GM15510 (cell line): Measurements from ENCODE around the gene C11orf98.

Experiments
- POLR2A ChIP-seq: IDR thresholded peaks from 3 replicates; pipeline ENCODE4 v1.6.1; 2011; ENCODE audit warnings: borderline replicate concordance; ENCODE audit not compliant: insufficient read length; ENCODE audit errors: extremely low read depth

C11orf98 gene

DNA sequence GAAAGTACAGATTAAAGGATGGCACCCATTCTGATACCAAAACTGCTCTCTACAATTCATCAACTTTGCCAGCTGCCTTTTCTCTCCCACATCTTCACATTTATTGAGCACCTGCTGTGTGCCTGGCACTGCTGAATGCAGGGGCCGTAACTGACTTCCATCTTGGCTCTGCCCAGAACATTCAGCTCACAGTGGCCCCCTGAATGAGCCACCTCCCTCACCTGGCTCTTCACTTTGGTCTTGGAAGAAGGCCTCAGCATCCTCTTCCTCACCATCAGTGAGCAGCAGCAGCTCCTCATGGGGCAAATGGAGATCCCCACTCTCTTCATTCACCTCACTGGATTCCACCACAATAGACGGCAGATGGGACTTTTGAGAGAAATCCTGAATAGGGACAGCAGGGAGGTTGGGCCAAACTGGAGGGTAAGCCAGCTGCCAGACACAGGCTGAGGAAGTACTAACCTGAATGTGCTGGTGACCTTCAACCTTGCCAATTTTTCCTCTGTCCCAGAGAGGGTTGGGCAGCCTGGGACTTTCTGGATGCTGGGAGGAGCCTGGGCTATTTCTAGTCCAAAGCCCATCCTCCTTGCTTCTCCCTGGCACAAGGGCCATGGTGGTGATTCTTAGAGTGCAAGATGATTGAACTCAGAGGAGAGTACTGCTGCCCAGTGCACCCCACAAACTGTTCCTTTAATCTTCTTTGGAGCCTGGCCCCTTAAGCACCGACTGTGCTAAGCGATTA lies 4.6 kb upstream of the C11orf98 start:
- peak; percentile 5 for TF ChIP-seq POLR2A

GRCh38 chr11:62667460-62667859 lies 2.5 kb upstream of the C11orf98 start:
- no peak for TF ChIP-seq POLR2A

DNA sequence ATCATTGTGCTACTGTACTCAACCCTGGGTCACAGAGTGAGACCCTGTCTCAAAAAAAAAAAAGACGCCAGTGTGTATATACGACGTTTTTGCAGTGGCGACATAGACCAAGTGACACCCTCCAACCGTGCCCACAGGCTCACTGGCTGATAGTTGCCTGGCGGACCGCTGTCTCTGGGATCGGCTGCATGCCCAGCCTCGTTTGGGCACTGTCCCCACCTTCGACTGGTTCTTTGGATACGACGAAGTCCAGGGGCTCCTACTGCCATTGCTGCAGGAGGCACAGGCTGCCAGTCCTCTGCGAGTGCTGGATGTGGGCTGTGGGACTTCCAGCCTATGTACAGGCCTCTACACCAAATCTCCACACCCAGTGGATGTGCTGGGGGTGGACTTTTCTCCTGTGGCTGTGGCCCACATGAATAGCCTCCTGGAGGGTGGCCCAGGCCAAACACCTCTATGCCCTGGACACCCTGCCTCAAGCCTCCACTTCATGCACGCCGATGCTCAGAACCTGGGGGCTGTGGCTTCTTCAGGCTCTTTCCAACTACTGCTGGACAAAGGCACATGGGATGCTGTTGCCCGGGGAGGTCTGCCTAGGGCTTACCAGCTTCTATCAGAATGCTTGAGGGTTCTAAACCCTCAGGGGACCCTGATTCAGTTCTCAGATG lies 1.4 kb upstream of the C11orf98 start:
- peak; percentile 38 for TF ChIP-seq POLR2A

GRCh38 chr11:62665599-62666258 lies 719 bp upstream of the C11orf98 start:
- peak; percentile 9 for TF ChIP-seq POLR2A

DNA sequence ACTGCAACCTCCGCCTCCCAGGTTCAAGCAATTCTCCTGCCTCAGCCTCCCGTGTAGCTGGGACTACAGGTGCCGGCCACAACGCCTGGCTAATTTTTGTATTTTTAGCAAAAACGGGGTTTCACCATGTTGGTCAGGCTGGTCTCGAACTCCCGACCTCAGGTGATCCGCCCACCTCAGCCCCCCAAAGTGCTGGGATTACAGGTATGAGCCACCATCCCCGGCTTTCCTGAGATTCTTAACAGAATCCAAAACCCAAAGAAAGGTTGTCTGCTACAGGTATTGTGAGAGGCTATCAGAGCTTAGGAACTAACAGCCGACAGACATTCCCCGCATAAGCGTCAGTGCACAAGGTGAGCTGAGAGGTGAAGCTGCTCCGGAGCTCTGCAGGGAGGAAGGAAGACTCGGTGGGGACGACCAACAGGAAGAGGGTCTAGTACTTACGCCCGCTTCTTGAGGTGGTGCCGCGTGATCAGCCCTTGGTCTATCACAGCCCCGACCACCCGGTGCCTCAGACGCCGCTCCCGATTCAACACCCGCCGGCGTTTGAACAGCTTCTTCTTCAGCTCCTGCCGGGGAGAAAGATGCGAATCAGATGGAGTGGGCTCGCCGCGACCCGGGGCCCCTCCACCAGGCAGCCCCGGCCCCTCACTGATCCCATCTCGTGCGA lies 470 bp downstream of the C11orf98 start:
- no peak for TF ChIP-seq POLR2A

- no peak for TF ChIP-seq POLR2A
Measured at GRCh38 chr11:62656796-62657429, 8.1 kb downstream of the C11orf98 start.

- TF ChIP-seq POLR2A: no peak
Measured at GRCh38 chr11:62654297-62654696, 10.7 kb downstream of the C11orf98 start.

GRCh38 chr11:62652161-62653006 lies 12.6 kb downstream of the C11orf98 start:
- no peak for TF ChIP-seq POLR2A

DNA sequence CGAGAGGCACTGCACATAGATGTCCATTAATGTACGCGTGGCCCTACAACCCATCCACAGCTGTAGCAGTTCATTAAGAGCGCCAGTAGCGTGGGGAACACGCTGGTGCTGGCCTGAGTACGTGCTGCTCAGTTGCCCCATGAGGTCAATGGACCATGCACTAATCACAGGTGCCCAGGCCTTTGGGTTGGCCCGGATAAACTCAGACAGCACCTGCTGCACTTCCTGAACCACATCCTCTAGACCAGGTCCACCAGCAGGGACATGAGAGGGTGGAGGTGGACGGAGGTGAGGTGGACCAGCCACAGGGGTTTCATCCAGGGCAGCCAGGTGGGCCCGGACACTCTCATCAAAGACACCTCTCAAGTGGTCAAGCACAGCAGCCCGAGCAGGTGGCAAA lies 15.5 kb downstream of the C11orf98 start:
- no peak for TF ChIP-seq POLR2A

DNA sequence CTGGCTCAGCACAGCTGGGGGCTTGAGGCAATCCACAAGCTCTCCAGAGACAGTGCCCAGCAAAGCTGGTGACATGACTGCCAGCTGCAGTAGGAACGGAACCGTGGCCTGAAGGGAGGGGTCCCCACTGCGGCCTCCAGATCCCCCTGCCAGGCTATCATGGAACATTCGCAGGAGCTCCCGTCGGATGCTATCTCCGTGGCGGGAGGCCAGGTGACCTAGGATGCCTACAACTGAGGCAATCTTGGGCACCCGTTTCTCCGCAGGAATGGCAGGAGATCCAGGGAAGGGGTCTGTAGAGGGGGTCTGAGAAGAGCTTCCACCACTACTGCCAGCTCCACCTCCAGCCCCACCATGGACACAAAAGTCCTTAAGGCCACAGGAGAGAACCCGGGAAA lies 16.0 kb downstream of the C11orf98 start:
- TF ChIP-seq POLR2A: no peak

DNA sequence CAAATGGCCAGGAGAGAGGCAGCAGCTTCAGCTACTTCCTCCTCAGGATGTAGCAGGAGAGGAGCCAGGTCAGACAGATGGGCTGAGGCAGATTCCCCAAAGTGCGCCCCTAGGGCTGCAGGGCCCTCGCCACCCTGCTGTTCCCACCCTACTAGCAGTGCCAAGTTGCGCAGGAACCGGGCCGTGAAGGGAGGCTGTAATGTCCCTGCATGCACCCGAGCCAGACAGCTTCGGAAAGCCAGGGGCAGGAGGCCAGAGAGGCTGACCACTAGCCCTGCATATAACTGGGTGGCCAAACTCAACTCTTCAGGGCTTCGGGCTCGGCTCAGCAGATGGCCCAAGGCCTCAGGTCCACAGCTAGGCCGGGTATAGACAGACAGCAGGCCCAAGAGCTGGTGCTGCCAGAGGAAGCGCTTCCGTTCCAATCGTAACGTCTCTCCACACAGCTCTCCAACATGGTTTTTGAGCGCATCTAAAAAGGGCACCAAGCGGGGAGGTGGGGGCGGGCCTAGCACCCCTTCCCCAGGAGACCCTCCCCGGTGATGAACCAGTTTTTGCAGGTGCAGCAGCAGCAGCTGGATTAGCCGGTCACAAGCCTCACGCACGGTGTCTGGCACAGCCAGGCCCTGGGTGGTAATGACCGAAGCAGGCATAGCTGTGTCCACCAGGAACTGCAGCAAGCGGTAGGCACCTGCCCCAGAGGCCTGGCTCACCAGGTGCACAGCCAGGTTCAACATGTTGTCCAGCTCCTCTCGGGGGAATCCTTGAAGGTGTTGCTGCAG lies 16.6 kb downstream of the C11orf98 start:
- TF ChIP-seq POLR2A: no peak

GRCh38 chr11:62647609-62648005 lies 17.4 kb downstream of the C11orf98 start:
- TF ChIP-seq POLR2A: no peak

DNA sequence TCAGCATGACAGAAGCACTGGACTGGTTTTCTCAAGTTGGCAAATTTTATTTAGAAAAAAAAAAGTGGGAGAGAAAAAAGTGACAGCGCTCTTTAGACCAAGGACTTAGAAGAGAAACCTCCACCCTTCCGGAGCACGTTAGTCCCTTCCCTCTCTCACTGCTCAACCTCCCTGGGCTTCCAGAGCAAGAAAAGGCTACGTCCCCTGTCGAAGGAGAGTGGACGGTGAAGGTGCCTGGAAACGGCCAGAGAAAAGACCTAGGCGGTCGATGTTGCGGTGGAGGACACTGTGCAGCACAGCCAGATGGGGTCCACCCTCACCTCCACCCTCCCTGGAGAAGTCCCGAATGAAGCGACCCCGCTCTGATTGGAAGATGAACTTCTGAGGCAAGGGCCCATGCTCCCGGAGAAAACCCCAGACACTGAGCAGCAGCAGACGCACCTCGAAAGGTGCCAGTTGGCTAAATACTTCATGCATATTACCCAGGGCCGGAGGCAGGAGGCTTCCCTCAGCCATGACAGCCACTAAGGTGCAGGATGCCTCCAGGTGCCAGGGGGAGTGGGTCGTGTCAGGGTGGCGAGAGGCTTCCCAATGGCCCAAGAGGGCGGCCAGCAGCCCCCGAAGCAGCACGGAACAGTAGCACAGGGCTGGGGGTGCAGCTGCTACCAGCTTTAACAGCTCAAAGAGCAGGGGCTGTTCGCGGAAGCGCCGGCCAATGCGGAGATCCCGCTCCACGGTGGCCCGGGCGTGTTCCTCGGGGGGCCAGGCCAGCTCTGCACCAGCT lies 18.0 kb downstream of the C11orf98 start:
- TF ChIP-seq POLR2A: no peak
